Liver (tissue), 3 donors: ENCODE results near the gene KIF2C.
"Not testable (repeated sequence)": the region's sequence is repeated elsewhere in the genome, so short reads cannot be mapped to it uniquely, and the experiment has no call there.

ENCODE experiments used
- ATF3 ChIP-seq: IDR thresholded peaks from 2 replicates; pipeline ENCODE4 v1.6.1; 2016; ENCODE audit warnings: antibody characterized with exemption
- JUND ChIP-seq, 2 donors: IDR thresholded peaks; 2 replicates each; pipeline ENCODE4 v1.6.1; 2016; ENCODE audit warnings: antibody characterized with exemption in 2 of 2
- RAD21 ChIP-seq, 2 donors: IDR thresholded peaks; 2 replicates each; pipeline ENCODE4 v1.6.1; 2016; ENCODE audit warnings: antibody characterized with exemption in 2 of 2, mild to moderate bottlenecking in 2 of 2
- REST ChIP-seq: IDR thresholded peaks from 2 replicates; pipeline ENCODE4 v1.6.1; 2016; ENCODE audit warnings: antibody characterized with exemption, mild to moderate bottlenecking
- SP1 ChIP-seq: IDR thresholded peaks from 2 replicates; pipeline ENCODE4 v1.6.1; 2018; ENCODE audit warnings: antibody characterized with exemption, mild to moderate bottlenecking
- ZBTB33 ChIP-seq: IDR thresholded peaks from 2 replicates; pipeline ENCODE4 v1.6.1; 2016; ENCODE audit warnings: antibody characterized with exemption
- TF ChIP-seq, protein P1 (sequence below): IDR thresholded peaks from 2 replicates; pipeline ENCODE4 v1.6.1; 2016; ENCODE audit warnings: antibody characterized with exemption
- TF ChIP-seq, protein P2 (sequence below): fragments of 150-350 bp; IDR thresholded peaks from 2 replicates; pipeline ENCODE4 v1.5.1; 2017; ENCODE audit warnings: improper control_type of control experiment, low read depth, low read length; ENCODE audit not compliant: missing input control
- donor health status: healthy.
- donor health status: healthy.

DNA sequence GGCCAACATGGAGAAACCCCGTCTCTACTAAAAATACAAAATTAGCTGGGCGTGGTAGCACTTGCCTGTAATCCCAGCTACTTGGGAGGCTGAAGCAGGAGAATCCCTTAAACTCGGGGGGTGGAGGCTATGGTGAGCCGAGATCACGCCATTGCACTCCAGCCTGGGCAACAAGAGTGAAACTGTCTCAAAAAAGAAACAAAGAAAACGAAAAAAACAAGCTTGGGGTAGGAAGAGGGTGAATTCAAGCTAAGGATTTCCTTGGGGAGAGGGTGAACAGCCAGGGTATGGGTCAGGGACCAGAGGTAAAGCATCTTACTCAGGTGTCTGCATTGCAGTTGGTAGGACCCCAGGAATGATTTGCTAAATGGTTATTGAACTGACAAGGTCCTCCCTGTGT, 26.8 kb downstream of the KIF2C start:
- TF ChIP-seq ZBTB33; RAD21 (IDR thresholded peaks at IDR 0.05); SP1; REST; JUND (IDR thresholded peaks at IDR 0.05); ATF3: not testable (repeated sequence)
- TF ChIP-seq, protein P1, sequence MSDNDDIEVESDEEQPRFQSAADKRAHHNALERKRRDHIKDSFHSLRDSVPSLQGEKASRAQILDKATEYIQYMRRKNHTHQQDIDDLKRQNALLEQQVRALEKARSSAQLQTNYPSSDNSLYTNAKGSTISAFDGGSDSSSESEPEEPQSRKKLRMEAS: not testable (repeated sequence)
- TF ChIP-seq, protein P2, sequence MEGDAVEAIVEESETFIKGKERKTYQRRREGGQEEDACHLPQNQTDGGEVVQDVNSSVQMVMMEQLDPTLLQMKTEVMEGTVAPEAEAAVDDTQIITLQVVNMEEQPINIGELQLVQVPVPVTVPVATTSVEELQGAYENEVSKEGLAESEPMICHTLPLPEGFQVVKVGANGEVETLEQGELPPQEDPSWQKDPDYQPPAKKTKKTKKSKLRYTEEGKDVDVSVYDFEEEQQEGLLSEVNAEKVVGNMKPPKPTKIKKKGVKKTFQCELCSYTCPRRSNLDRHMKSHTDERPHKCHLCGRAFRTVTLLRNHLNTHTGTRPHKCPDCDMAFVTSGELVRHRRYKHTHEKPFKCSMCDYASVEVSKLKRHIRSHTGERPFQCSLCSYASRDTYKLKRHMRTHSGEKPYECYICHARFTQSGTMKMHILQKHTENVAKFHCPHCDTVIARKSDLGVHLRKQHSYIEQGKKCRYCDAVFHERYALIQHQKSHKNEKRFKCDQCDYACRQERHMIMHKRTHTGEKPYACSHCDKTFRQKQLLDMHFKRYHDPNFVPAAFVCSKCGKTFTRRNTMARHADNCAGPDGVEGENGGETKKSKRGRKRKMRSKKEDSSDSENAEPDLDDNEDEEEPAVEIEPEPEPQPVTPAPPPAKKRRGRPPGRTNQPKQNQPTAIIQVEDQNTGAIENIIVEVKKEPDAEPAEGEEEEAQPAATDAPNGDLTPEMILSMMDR: not testable (repeated sequence)
